T-helper 2 cell treated with Interferon-gamma antibody and Interleukin-4, amounts not matched to agents 100 ng/mL and 5 ng/mL, for 36 hours (primary cell): ENCODE data around the gene MEGF8. TPM values are rescaled to one million over a fixed set of nuclear protein-coding genes. Genes with fewer than 3 reads are reported as not detected.

ENCODE experiments used
- intact Hi-C: fragments of 100-400 bp; cut with micrococcal nuclease; formaldehyde crosslinking; loops from one replicate; pipeline ENCODE4 v1.15.1; 2023
- total RNA-seq: library from RNA; stranded (reverse); gene quantifications from 2 replicates; pipeline ENCODE4 v1.2.3, GENCODE V29; 2022

Gene MEGF8
- total RNA-seq, 1 donor from 2014 or later, result 5.0 TPM

DNA sequence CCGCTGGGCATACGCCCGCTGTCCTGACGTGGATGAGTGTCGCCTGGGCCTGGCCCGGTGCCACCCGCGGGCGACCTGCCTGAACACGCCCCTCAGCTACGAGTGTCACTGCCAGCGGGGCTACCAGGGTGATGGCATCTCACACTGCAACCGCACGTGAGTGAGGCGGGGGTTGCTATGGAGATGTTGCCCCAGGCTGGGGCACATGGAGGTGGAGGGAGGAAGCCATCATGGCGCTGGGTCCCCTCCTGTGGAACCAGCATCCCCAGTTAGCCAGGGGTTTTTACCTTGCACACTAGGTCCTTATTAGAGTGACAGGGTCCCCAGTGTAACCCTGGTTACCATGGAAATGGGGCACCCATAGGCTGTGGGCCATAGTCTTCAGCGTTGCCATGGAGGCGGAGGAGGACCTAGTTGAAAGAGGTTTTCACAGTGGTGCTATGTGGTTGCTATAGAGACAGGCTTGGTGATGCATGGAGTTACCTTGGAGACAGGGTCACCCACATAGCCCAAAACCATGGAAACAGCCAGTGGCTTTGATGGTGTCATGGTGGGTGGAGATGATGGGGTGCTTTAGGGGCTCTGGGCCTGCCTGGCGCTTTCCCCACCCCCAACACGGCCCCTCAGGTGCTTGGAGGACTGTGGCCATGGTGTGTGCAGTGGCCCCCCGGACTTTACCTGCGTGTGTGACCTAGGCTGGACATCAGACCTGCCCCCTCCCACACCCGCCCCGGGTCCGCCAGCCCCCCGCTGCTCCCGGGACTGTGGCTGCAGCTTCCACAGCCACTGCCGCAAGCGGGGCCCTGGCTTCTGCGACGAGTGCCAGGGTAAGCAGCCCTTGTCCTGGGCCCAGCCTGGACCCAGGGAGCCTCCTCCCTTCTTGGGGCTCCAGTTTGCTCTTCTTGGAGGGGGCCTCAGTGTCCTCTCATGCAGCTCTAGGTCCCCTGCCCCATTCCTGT lies 27.1 kb downstream of the MEGF8 start:
- intact Hi-C loops, result no loop called here

GRCh38 chr19:42353341-42354015 lies 28.0 kb downstream of the MEGF8 start:
- intact Hi-C loops, result no loop called here

DNA sequence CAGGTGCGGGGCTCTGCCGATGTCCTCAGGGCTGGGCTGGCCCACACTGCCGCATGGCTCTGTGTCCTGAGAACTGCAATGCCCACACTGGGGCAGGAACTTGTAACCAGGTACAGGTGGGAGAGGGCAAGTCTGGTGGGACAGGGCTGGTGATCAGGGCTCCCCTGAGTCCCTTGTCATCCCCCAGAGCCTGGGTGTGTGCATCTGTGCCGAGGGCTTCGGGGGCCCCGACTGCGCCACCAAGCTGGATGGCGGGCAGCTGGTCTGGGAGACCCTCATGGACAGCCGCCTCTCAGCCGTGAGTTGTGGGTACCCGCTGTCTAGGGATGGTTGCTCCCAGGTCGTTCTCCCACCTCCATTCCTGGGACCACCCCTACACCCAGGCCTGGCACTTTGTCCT lies 30.5 kb downstream of the MEGF8 start:
- intact Hi-C loops, result no loop called here

DNA sequence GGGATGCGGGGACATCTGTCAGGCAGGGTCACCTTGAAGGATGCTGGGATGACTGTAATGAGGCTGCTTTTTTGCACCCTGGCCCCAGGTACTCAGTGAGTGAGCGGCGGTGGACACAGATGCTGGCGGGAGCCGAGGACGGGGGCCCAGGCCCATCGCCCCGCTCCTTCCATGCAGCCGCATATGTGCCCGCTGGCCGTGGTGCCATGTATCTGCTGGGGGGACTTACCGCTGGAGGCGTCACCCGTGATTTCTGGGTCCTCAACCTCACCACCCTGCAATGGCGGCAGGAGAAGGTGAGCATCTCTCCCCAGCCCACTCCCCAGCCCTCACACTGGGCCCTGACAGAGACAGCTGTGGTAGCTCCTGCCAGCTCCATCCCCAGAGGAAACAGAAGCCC lies 31.3 kb downstream of the MEGF8 start:
- intact Hi-C loops, result no loop called here

GRCh38 chr19:42357290-42357689 lies 31.9 kb downstream of the MEGF8 start:
- intact Hi-C loops, result no loop called here

- intact Hi-C loops, result no loop called here
These were observed 35.5 kb downstream of the MEGF8 start for GRCh38 chr19:42360787-42361544.

DNA sequence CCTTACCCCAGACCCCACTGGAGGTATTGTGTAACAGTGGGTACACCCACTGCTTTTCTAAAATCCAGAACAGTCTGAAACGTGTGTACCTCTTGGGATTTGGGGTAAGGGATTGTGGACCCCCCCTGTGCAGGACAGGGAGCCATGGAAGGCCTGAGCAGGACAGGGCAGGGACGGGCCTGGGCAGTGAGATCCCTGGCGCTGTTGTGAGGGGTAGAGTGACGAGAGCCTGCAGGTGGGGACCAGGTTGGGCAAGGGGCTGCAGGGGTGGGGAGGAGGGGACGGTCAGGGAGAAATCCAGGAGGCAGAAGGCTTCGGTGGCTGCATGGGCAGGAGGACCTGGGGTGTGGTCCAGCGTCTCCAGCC lies 36.1 kb downstream of the MEGF8 start:
- intact Hi-C loops, result no loop called here

- intact Hi-C loops, result no loop called here
These were observed 36.9 kb downstream of the MEGF8 start for GRCh38 chr19:42362342-42362741.

DNA sequence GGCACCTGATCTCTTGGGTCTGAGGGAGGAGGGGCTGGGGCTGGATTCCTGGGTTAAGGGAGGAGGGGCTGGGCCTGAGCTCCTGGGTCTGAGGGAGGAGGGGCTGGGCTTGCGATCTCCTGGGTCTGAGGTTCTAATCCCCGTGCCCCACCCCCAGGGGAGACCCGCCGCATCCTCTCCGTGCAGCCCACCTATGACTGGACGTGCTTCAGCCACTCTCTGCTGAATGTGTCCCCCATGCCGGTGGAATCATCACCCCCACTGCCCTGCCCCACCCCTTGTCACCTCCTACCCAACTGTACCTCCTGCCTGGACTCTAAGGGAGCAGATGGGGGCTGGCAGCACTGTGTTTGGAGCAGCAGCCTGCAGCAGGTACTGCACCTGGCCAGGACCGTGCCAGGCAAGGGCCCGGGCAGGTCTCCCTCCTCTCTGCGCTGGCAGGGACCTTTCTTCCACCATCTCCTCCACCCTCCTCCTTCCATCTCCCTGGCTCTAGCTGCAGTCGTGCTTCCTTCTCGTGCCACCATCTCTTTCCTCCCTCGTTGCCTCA lies 37.5 kb downstream of the MEGF8 start:
- intact Hi-C loops, result no loop called here

- intact Hi-C loops, result no loop called here
These were observed 38.3 kb downstream of the MEGF8 start for GRCh38 chr19:42363614-42364346.

DNA sequence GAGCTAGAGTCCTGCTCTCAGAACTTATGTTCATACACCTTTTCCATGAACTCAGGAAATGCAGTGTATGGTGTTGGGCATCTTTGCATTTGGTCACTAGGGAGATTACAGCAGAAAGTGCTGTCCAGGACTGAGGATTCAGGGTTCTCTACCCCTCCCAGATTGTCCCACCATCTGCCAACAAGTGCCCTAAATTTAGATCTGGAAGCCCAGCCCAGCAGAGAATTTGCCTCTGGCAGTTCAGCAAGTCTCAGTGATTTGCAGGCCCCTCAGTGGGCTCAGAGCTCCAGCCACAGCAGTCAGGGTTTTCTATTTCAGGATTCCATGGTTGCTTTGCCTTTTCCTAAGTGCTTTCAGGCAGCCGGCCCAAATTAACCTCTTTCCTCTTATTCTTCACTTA lies 41.2 kb downstream of the MEGF8 start:
- intact Hi-C loops, result no loop called here

GRCh38 chr19:42367929-42368328 lies 42.5 kb downstream of the MEGF8 start:
- intact Hi-C loops, result no loop called here

GRCh38 chr19:42368360-42368759 lies 42.9 kb downstream of the MEGF8 start:
- intact Hi-C loops, result no loop called here

DNA sequence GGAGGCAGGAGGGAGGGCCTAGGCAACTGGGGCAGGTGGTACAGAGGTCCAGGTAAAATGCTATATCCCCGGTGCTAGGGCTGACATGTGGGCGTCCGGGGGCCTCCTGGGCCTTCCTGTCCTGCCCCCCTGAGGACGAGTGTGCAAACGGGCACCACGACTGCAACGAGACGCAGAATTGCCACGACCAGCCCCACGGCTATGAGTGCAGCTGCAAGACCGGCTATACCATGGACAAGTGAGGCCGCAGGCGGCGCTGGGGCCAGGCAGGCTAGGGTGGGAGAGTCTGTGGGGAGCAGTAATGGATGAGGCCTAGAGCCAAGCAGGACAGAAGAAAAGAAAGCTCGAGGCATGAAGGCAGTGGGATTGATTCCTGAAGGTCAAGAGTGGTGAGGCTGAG lies 43.3 kb downstream of the MEGF8 start:
- intact Hi-C loops, result no loop called here

- intact Hi-C loops, result no loop called here
These were observed 44.1 kb downstream of the MEGF8 start for GRCh38 chr19:42369433-42370067.

DNA sequence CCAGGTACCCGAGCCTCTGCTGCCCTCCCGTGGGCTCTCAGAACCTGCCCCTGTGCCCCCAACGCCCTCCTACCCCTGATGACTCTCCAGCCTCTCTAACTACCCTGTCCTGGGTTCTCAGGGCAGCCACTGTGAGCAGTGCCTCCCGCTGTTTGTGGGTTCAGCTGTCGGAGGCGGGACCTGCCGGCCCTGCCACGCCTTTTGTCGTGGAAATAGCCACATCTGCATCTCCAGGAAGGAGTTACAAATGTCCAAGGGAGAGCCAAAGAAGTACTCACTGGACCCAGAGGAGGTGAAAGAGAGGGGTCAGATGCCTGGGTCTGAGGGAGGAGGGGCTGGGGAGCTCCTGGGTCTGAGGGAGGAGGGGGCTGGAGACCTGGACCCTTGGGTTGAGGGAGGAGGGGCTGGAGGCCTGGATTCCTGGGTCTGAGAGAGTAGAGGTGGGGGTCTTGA lies 44.7 kb downstream of the MEGF8 start:
- intact Hi-C loops, result no loop called here

- intact Hi-C loops, result no loop called here
These were observed 45.3 kb downstream of the MEGF8 start for GRCh38 chr19:42370626-42371175.

DNA sequence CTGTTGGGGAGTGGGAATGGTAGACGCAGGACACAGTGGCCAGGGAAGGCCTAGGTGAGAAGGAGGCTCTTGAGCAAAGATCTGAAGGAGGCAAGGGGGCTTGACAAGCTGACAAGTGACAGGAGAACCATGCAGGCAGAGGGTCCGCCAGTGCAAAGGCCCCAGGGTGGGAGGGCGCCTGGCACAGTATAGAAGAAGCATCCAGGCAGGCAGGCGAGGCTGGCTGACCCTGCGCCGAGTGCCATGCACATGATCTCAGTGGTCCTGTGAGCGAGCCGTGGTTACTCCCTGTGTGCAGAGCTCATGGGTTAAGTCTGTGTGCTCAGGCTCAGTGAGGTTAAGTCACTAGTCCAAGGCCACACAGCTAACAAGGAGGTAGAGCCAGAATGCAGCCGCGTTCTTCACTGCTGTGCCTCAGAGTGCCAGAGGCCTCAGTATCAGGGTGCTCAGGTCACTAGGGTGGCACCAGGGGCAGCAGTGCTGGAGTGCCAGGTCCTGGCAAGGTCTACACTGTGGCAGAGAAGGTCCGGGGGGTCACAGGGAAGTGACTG lies 49.5 kb downstream of the MEGF8 start:
- intact Hi-C loops, result no loop called here

DNA sequence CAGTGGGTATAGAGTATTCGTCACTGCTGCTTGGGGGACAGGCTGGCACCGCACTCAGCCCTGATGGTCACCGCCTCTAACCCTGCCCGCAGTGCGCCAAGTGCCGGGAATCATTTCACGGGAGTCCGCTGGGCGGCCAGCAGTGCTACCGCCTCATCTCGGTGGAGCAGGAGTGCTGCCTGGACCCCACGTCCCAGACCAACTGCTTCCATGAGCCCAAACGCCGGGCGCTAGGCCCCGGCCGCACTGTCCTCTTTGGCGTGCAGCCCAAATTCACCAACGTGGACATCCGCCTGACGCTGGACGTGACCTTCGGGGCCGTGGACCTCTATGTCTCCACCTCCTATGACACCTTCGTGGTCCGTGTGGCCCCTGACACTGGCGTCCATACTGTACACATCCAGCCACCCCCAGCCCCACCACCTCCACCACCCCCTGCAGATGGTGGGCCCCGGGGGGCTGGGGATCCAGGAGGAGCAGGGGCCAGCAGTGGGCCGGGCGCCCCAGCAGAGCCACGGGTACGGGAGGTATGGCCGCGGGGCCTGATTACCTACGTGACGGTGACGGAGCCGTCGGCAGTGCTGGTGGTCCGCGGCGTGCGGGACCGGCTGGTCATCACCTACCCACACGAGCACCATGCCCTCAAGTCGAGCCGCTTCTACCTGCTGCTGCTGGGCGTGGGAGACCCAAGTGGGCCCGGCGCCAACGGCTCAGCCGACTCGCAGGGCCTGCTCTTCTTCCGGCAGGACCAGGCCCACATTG lies 50.2 kb downstream of the MEGF8 start:
- intact Hi-C loops, result no loop called here
